ENCODE measurements around the gene CDK5.

Gene CDK5

DNA sequence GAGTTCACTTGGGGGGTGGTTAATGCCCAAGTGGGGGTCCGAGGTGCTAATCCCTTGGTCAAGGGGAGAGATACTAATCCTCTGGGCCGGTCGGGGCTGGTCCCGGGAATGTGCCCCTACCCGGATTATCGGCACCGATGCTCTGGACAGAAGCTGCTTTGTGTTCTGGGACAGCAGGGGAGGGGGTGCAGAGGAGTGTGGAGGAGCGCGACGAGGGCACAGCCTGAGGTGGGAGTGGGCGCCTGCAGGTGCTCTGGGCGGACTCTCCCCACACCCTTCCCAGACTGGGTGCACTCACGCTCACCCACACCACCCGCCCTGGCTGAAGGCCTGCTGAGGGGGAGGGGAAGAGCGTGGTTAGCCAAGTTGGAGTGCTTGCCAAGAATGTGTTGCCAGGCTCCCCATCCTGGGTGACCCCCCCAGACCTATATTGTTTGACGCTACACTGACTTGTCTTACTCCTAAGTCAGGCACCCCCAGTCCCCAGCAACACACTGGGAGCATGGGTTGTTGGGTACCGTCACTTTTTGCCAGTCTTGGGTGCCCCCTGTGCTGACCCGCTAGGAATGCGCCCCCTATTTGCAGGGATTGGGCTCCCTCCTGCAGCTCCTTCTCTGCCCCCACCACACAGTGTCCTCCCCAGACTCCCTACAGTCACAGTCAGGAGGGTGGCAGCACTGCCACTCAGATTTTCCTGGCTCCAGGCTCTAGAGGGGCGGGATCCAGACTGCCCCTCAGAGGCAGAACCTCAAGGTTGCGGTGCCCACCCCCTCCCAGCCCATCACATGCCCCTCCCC, 2.9 kb upstream of the CDK5 start:
- TF ChIP-seq EZH2phosphoT487 (IDR thresholded peaks at IDR 0.05; ENCODE audit: low read depth) = no peak
- TF ChIP-seq, protein P1, sequence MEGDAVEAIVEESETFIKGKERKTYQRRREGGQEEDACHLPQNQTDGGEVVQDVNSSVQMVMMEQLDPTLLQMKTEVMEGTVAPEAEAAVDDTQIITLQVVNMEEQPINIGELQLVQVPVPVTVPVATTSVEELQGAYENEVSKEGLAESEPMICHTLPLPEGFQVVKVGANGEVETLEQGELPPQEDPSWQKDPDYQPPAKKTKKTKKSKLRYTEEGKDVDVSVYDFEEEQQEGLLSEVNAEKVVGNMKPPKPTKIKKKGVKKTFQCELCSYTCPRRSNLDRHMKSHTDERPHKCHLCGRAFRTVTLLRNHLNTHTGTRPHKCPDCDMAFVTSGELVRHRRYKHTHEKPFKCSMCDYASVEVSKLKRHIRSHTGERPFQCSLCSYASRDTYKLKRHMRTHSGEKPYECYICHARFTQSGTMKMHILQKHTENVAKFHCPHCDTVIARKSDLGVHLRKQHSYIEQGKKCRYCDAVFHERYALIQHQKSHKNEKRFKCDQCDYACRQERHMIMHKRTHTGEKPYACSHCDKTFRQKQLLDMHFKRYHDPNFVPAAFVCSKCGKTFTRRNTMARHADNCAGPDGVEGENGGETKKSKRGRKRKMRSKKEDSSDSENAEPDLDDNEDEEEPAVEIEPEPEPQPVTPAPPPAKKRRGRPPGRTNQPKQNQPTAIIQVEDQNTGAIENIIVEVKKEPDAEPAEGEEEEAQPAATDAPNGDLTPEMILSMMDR (IDR thresholded peaks at IDR 0.05; ENCODE audit: low read depth, low read length) = peak; percentile 29; the same call in 1 of the 2 replicates
- Histone ChIP-seq H3K4me1 (ENCODE audit: low read length) (peaks cover 16% of the 10 kb centered on the region), H3K9ac (ENCODE audit: low read length) (peak overlapping the region; percentile 87), H3K27ac (ENCODE audit: low read length) (0 out of 2 replicates have a peak overlapping the region, but pooled peaks have one; percentile 72), H3K79me2 (ENCODE audit: low read length) (peaks cover 26% of the 10 kb centered on the region), H3K36me3 (replicated peaks; ENCODE audit: low read depth, low read length) (peaks cover 10% of the 10 kb centered on the region), H3K27me3 (ENCODE audit: low read depth, low read length) (no peaks in the 10 kb centered on the region), H3K4me3 (ENCODE audit: low read length) (peak overlapping the region; percentile 90), H4K20me1 (ENCODE audit: insufficient read depth, low read length) (peaks cover 12% of the 10 kb centered on the region), H2AFZ (ENCODE audit: low read depth, low read length) (no peak overlapping the region), H3K4me2 (ENCODE audit: low read length) (peak overlapping the region; percentile 99), H3K9me3 (ENCODE audit: insufficient read depth, low read length) (no peaks in the 10 kb centered on the region)

DNA sequence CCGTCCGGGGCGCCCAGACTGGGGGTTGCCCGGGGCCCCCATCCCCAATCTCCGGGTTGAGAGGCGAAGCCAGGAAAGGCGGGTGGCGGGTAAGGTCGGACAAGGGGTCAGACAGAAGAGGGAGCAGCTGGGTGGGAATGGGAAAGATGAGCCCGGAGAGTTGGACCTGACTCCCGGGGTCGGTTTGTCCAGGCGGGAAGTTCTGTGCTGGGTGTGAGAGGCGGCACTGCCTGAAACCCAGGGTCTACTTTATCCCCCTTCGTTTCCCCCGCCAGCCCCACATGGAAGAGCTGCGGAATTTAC, 2.4 kb upstream of the CDK5 start:
- peak overlapping the region; percentile 90 for H3K4me3 ChIP-seq (ENCODE audit: low read length)
- H2AFZ ChIP-seq (ENCODE audit: low read depth, low read length) = no peak overlapping the region
- peak overlapping the region; percentile 72 for H3K27ac ChIP-seq (ENCODE audit: low read length)
- H3K4me2 ChIP-seq (ENCODE audit: low read length) = peak overlapping the region; percentile 99
- H4K20me1 ChIP-seq (ENCODE audit: insufficient read depth, low read length) = peaks cover 12% of the 10 kb centered on the region
- H3K36me3 ChIP-seq (replicated peaks; ENCODE audit: low read depth, low read length) = peaks cover 7% of the 10 kb centered on the region
- peaks cover 16% of the 10 kb centered on the region for H3K4me1 ChIP-seq (ENCODE audit: low read length)
- no peaks in the 10 kb centered on the region for H3K27me3 ChIP-seq (ENCODE audit: low read depth, low read length)
- H3K9ac ChIP-seq (ENCODE audit: low read length) = peak overlapping the region; percentile 87
- H3K79me2 ChIP-seq (ENCODE audit: low read length) = peaks cover 26% of the 10 kb centered on the region
- no peaks in the 10 kb centered on the region for H3K9me3 ChIP-seq (ENCODE audit: insufficient read depth, low read length)
- TF ChIP-seq EZH2phosphoT487 (IDR thresholded peaks at IDR 0.05; ENCODE audit: low read depth) = no peak
- TF ChIP-seq, protein P1 (IDR thresholded peaks at IDR 0.05; ENCODE audit: low read depth, low read length) = no peak

- H3K4me3 ChIP-seq (ENCODE audit: low read length) = peak within 1 kb of the TSS; percentile 90
- H3K27ac ChIP-seq (ENCODE audit: low read length) = peak within 1 kb of the TSS; percentile 72
- peaks cover 12% of the 10 kb centered on the region for H4K20me1 ChIP-seq (ENCODE audit: insufficient read depth, low read length)
- peaks cover 26% of the 10 kb centered on the region for H3K79me2 ChIP-seq (ENCODE audit: low read length)
- no peaks in the 10 kb centered on the region for H3K9me3 ChIP-seq (ENCODE audit: insufficient read depth, low read length)
- peak within 1 kb of the TSS; percentile 87 for H3K9ac ChIP-seq (ENCODE audit: low read length)
- H3K4me2 ChIP-seq (ENCODE audit: low read length) = peak within 1 kb of the TSS; percentile 99
- H2AFZ ChIP-seq (ENCODE audit: low read depth, low read length) = peak within 1 kb of the TSS; percentile 49; the same call in 1 of the 2 replicates
- TF ChIP-seq, protein P1 (IDR thresholded peaks at IDR 0.05; ENCODE audit: low read depth, low read length) = peak; percentile 46
- TF ChIP-seq EZH2phosphoT487 (IDR thresholded peaks at IDR 0.05; ENCODE audit: low read depth) = no peak
- no peaks in the 10 kb centered on the region for H3K27me3 ChIP-seq (ENCODE audit: low read depth, low read length)
- H3K36me3 ChIP-seq (replicated peaks; ENCODE audit: low read depth, low read length) = peaks cover 2% of the 10 kb centered on the region
- peaks cover 16% of the 10 kb centered on the region for H3K4me1 ChIP-seq (ENCODE audit: low read length)
Measured at GRCh38 chr7:151059367-151060112, 1.8 kb upstream of the CDK5 start, which contains the start of gene SLC4A2. TSS of gene SLC4A2 (plus strand) at chr7:151059589. CDS start at chr7:151061988, 2,399 bp downstream.
